ENCODE results near the gene SLC6A18. TPM values are rescaled to one million over a fixed set of nuclear protein-coding genes. Genes with fewer than 3 reads are reported as not detected.
"Not testable (repeated sequence)": the region's sequence is repeated elsewhere in the genome, so short reads cannot be mapped to it uniquely, and the experiment has no call there.

The SLC6A18 gene
- total RNA-seq, 2 donors from 2014 or later = not detected

GRCh38 chr5:1281038-1281882 lies 56.1 kb downstream of the SLC6A18 start:
- intact Hi-C loops (cut with DNase I) = no loop called here
- WGBS = 83% methylated on average over 16 of the region's 16 CpGs
- Histone ChIP-seq H3K36me3 (no peaks in the 10 kb centered on the region), H3K27ac (no peak overlapping the region), H3K9me3 (no peaks in the 10 kb centered on the region), H3K27me3 (replicated peaks; ENCODE audit: insufficient read depth) (no peaks in the 10 kb centered on the region), H3K4me1 (replicated peaks) (no peaks in the 10 kb centered on the region), H3K4me3 (no peak overlapping the region)
- DNase-seq (ENCODE audit: low spot score) = no peak
- TF ChIP-seq CTCF (IDR thresholded peaks at IDR 0.05) (no peak), POLR2AphosphoS5 (IDR thresholded peaks at IDR 0.05) (no peak), POLR2A (IDR thresholded peaks at IDR 0.05) (no peak)

GRCh38 chr5:1282131-1282992 lies 57.2 kb downstream of the SLC6A18 start:
- DNase-seq (ENCODE audit: low spot score) = peak; percentile 83
- 71% methylated on average over 37 of the region's 37 CpGs for WGBS
- Histone ChIP-seq H3K4me3 (no peak overlapping the region), H3K9me3 (no peaks in the 10 kb centered on the region), H3K36me3 (no peaks in the 10 kb centered on the region), H3K27ac (no peak overlapping the region), H3K4me1 (replicated peaks) (no peaks in the 10 kb centered on the region), H3K27me3 (replicated peaks; ENCODE audit: insufficient read depth) (no peaks in the 10 kb centered on the region)
- TF ChIP-seq CTCF (IDR thresholded peaks at IDR 0.05) (no peak), POLR2A (IDR thresholded peaks at IDR 0.05) (no peak), POLR2AphosphoS5 (IDR thresholded peaks at IDR 0.05) (peak; percentile 56)
- intact Hi-C loops (cut with DNase I) = no loop called here

GRCh38 chr5:1282993-1283728 lies 58.0 kb downstream of the SLC6A18 start:
- H3K27ac ChIP-seq; H3K27me3 ChIP-seq (replicated peaks; ENCODE audit: insufficient read depth); H3K4me1 ChIP-seq (replicated peaks); H3K4me3 ChIP-seq; H3K9me3 ChIP-seq; intact Hi-C loops (cut with DNase I); DNase-seq (ENCODE audit: low spot score); H3K36me3 ChIP-seq: not testable (repeated sequence)
- 92% methylated on average over 40 of the region's 40 CpGs for WGBS

- intact Hi-C loops (cut with DNase I); H3K36me3 ChIP-seq; H3K4me1 ChIP-seq (replicated peaks); H3K27ac ChIP-seq; DNase-seq (ENCODE audit: low spot score); H3K27me3 ChIP-seq (replicated peaks; ENCODE audit: insufficient read depth); H3K9me3 ChIP-seq; H3K4me3 ChIP-seq: not testable (repeated sequence)
- 90% methylated on average over 16 of the region's 16 CpGs for WGBS
Observed at GRCh38 chr5:1283729-1284041, 58.5 kb downstream of the SLC6A18 start.

GRCh38 chr5:1284336-1284970 lies 59.3 kb downstream of the SLC6A18 start:
- H3K27ac ChIP-seq; intact Hi-C loops (cut with DNase I); DNase-seq (ENCODE audit: low spot score); H3K9me3 ChIP-seq; H3K36me3 ChIP-seq; H3K4me1 ChIP-seq (replicated peaks); H3K4me3 ChIP-seq; H3K27me3 ChIP-seq (replicated peaks; ENCODE audit: insufficient read depth): not testable (repeated sequence)
- 84% methylated on average over 27 of the region's 27 CpGs for WGBS

GRCh38 chr5:1285141-1285540 lies 60.0 kb downstream of the SLC6A18 start:
- intact Hi-C loops (cut with DNase I) = no loop called here
- no peak overlapping the region for H3K4me3 ChIP-seq
- no peak for DNase-seq (ENCODE audit: low spot score)

More at GRCh38 chr5:1285141-1285540, 60.0 kb downstream of the SLC6A18 start:
- Histone ChIP-seq H3K27me3 (replicated peaks; ENCODE audit: insufficient read depth) (no peaks in the 10 kb centered on the region), H3K27ac (no peak overlapping the region), H3K4me1 (replicated peaks) (no peaks in the 10 kb centered on the region), H3K9me3 (no peaks in the 10 kb centered on the region), H3K36me3 (no peaks in the 10 kb centered on the region)
- TF ChIP-seq POLR2A (IDR thresholded peaks at IDR 0.05) (no peak), POLR2AphosphoS5 (IDR thresholded peaks at IDR 0.05) (no peak), CTCF (IDR thresholded peaks at IDR 0.05) (no peak)
- 95% methylated on average over 12 of the region's 12 CpGs for WGBS

Measured in prostate gland (tissue), 2 donors.